GM19238 (cell line): Measurements from ENCODE around the gene RILP.

Experiments
- DNase-seq: peaks from one replicate; pipeline ENCODE4 v3.0.0; 2011; ENCODE audit warnings: low spot score; ENCODE audit not compliant: insufficient read length

Gene RILP

GRCh38 chr17:1604831-1605528, 44.7 kb downstream of the RILP start:
- no peak for DNase-seq

- no peak for DNase-seq
These were observed 48.1 kb downstream of the RILP start for GRCh38 chr17:1601571-1601970.

GRCh38 chr17:1598399-1599095, 51.1 kb downstream of the RILP start:
- no peak for DNase-seq

- no peak for DNase-seq
These were observed 51.8 kb downstream of the RILP start for GRCh38 chr17:1597861-1598342.
